H1 (cell line): ENCODE data around the gene MEI1. TPM values are rescaled to one million over a fixed set of nuclear protein-coding genes. Genes with fewer than 3 reads are reported as not detected.

Source experiments
- CTCF ChIA-PET: fragments of 300-600 bp; sonication (Branson Sonifier 250); formaldehyde crosslinking; loops from one replicate; lab custom pipeline; 2021; ENCODE audit not compliant: partially characterized antibody; lab: Charles Lee
- POLR2A ChIA-PET: fragments of 300-600 bp; sonication (Branson Sonifier 250); formaldehyde crosslinking; loops from one replicate; lab custom pipeline; 2021; ENCODE audit warnings: inconsistent platforms; ENCODE audit not compliant: partially characterized antibody; lab: Charles Lee
- DNase-seq, 2 experiments: peaks; one replicate each; pipeline versions ENCODE4 v3.0.0 to v3.0.0-alpha.2; 2010 to 2022; ENCODE audit warnings: low spot score in 2 of 2, low read depth in 1 of 2, mixed read lengths in 1 of 2
- FAIRE-seq: peaks from 2 replicates; lab custom pipeline; 2011; peaks lifted over from hg19 to GRCh38; lab: Jason Lieb, UNC
- H2AFZ ChIP-seq: 2 replicates; pipeline ENCODE4 v1.8.1; 2012; ENCODE audit warnings: low read length, inconsistent platforms
- H2AK5ac ChIP-seq: 2 replicates; pipeline ENCODE4 v1.6.1; 2013; ENCODE audit warnings: low read depth, low read length
- H2BK120ac ChIP-seq: replicated peaks from 2 replicates; pipeline ENCODE3; 2013; ENCODE audit warnings: low read depth, low read length, inconsistent platforms
- H2BK12ac ChIP-seq: 2 replicates; pipeline ENCODE4 v1.6.1; 2013; ENCODE audit warnings: low read depth, low read length
- H2BK15ac ChIP-seq: 2 replicates; pipeline ENCODE4 v1.6.1; 2013; ENCODE audit warnings: low read length
- H2BK20ac ChIP-seq: 2 replicates; pipeline ENCODE4 v1.6.1; 2013; ENCODE audit warnings: low read length
- H2BK5ac ChIP-seq: 2 replicates; pipeline ENCODE4 v1.6.1; 2013; ENCODE audit warnings: low read depth, low read length
- H3K14ac ChIP-seq: 2 replicates; pipeline ENCODE4 v1.6.1; 2013; ENCODE audit warnings: inconsistent platforms; ENCODE audit not compliant: insufficient read length
- H3K18ac ChIP-seq: 2 replicates; pipeline ENCODE4 v1.6.1; 2013; ENCODE audit warnings: low read length; ENCODE audit errors: extremely low read depth
- H3K23ac ChIP-seq: 2 replicates; pipeline ENCODE4 v1.6.1; 2013; ENCODE audit warnings: inconsistent platforms; ENCODE audit not compliant: insufficient read length
- H3K23me2 ChIP-seq: 2 replicates; pipeline ENCODE4 v1.6.1; 2013; ENCODE audit warnings: low read depth, low read length
- H3K27ac ChIP-seq: 2 replicates; pipeline ENCODE4 v1.6.1; 2011; ENCODE audit warnings: low read depth, low read length, inconsistent platforms
- H3K27me3 ChIP-seq, 4 experiments: replicated peaks in 1 of 4; 1 replicate in 1 of 4; 2 replicates in 3 of 4; pipeline versions ENCODE4 v1.6.1 to v1.8.1; 2011 to 2013; ENCODE audit warnings: low read length in 3 of 4, mild to moderate bottlenecking in 3 of 4, inconsistent platforms in 2 of 4, mixed read lengths in 2 of 4, moderate library complexity in 1 of 4; ENCODE audit not compliant: control insufficient read depth in 3 of 4, insufficient read depth in 3 of 4; ENCODE audit errors: extremely low read depth in 1 of 4
- H3K36me3 ChIP-seq, 4 experiments: 2 replicates each; pipeline versions ENCODE4 v1.6.1 to v1.8.1; 2011 to 2013; ENCODE audit warnings: mild to moderate bottlenecking in 4 of 4, low read length in 3 of 4, moderate library complexity in 2 of 4, control low read depth in 1 of 4, inconsistent platforms in 1 of 4; ENCODE audit not compliant: insufficient read depth in 4 of 4, control insufficient read depth in 2 of 4
- H3K4ac ChIP-seq: replicated peaks from 2 replicates; pipeline ENCODE3; 2013; ENCODE audit warnings: low read length, low read depth, mixed read lengths, inconsistent platforms; ENCODE audit not compliant: insufficient read length
- H3K4me1 ChIP-seq, 4 experiments: replicated peaks in 1 of 4; 1 replicate in 1 of 4; 2 replicates in 3 of 4; pipeline versions ENCODE4 v1.6.1 to v1.8.1; 2011 to 2013; ENCODE audit warnings: low read length in 3 of 4, inconsistent platforms in 2 of 4, mixed read lengths in 1 of 4; ENCODE audit not compliant: insufficient read depth in 4 of 4, control insufficient read depth in 3 of 4
- H3K4me2 ChIP-seq, 2 experiments: 2 replicates each; pipeline versions ENCODE4 v1.6.1 to v1.8.1; 2011 to 2013; ENCODE audit warnings: low read depth in 2 of 2, low read length in 2 of 2, control low read depth in 1 of 2, inconsistent platforms in 1 of 2, mild to moderate bottlenecking in 1 of 2; ENCODE audit not compliant: insufficient read depth in 1 of 2
- H3K4me3 ChIP-seq, 4 experiments: fragments of 200-600, 300-600 bp in 1 of 4; sonication (generic), shearing (Covaris generic), sonication (Bioruptor Twin) in 1 of 4; 2 replicates each; pipeline versions ENCODE4 v1.5.1 to v1.8.1; 2011 to 2016; ENCODE audit warnings: low read length in 4 of 4, low read depth in 3 of 4, control low read depth in 2 of 4, inconsistent platforms in 2 of 4, mild to moderate bottlenecking in 2 of 4, mixed read lengths in 1 of 4, moderate library complexity in 1 of 4; ENCODE audit not compliant: insufficient read depth in 2 of 4; ENCODE audit errors: extremely low read depth in 1 of 4
- H3K56ac ChIP-seq: replicated peaks from 2 replicates; pipeline ENCODE3; 2013; ENCODE audit warnings: low read depth, mild to moderate bottlenecking, mixed read lengths, low read length, inconsistent platforms; ENCODE audit not compliant: insufficient read length
- H3K79me1 ChIP-seq: 2 replicates; pipeline ENCODE4 v1.6.1; 2013; ENCODE audit warnings: low read depth, low read length, control low read depth
- H3K79me2 ChIP-seq, 2 experiments: 2 replicates each; pipeline versions ENCODE4 v1.6.1 to v1.8.1; 2012 to 2013; ENCODE audit warnings: low read length in 2 of 2, mild to moderate bottlenecking in 2 of 2, inconsistent platforms in 1 of 2; ENCODE audit not compliant: insufficient read depth in 2 of 2, control insufficient read depth in 1 of 2
- H3K9ac ChIP-seq, 4 experiments: replicated peaks in 1 of 4; 1 replicate in 1 of 4; 2 replicates in 3 of 4; pipeline versions ENCODE4 v1.6.1 to v1.8.1; 2011 to 2013; ENCODE audit warnings: low read depth in 3 of 4, low read length in 3 of 4, control low read depth in 2 of 4, mild to moderate bottlenecking in 2 of 4, moderate library complexity in 2 of 4, inconsistent platforms in 1 of 4; ENCODE audit errors: extremely low read depth in 1 of 4
- H3K9me3 ChIP-seq, 2 experiments: 2 replicates each; pipeline versions ENCODE4 v1.6.1 to v1.8.1; 2012 to 2013; ENCODE audit warnings: mild to moderate bottlenecking in 2 of 2, moderate library complexity in 2 of 2, control low read depth in 1 of 2, inconsistent platforms in 1 of 2, low read depth in 1 of 2, low read length in 1 of 2, mixed read lengths in 1 of 2; ENCODE audit not compliant: insufficient read depth in 2 of 2
- H4K20me1 ChIP-seq, 2 experiments: replicated peaks in 1 of 2; 2 replicates each; pipeline versions ENCODE3 to v1.8.1; 2011 to 2013; ENCODE audit warnings: inconsistent platforms in 2 of 2, low read length in 2 of 2, mild to moderate bottlenecking in 1 of 2; ENCODE audit not compliant: insufficient read depth in 2 of 2, control insufficient read depth in 1 of 2
- H4K5ac ChIP-seq: 2 replicates; pipeline ENCODE4 v1.6.1; 2013; ENCODE audit warnings: low read length, low read depth, mixed read lengths, inconsistent platforms; ENCODE audit not compliant: insufficient read length
- H4K8ac ChIP-seq: 2 replicates; pipeline ENCODE4 v1.8.0; 2013; ENCODE audit warnings: mild to moderate bottlenecking, moderate library complexity, low read length, inconsistent platforms; ENCODE audit not compliant: insufficient read depth; ENCODE audit errors: extremely low read depth
- H4K91ac ChIP-seq: replicated peaks from 2 replicates; pipeline ENCODE3; 2013; ENCODE audit warnings: low read length, mixed read lengths, inconsistent platforms; ENCODE audit not compliant: insufficient read length
- ASH2L ChIP-seq: fragments of 200-600, 300-600 bp; sonication (generic); IDR thresholded peaks from one replicate; pipeline ENCODE4 v1.7.1; 2017; ENCODE audit warnings: low read length
- BACH1 ChIP-seq: IDR thresholded peaks from 2 replicates; pipeline ENCODE4 v1.6.1; 2012; ENCODE audit warnings: low read length, improper control_type of control experiment
- CBX5 ChIP-seq: fragments of 300-800, 300-1000 bp; sonication (generic); IDR thresholded peaks from 2 replicates; pipeline ENCODE4 v1.7.1; 2016; ENCODE audit warnings: antibody characterized with exemption, low read length, low read depth
- CBX8 ChIP-seq: fragments of 300-800, 300-1000 bp; sonication (generic); IDR thresholded peaks from 2 replicates; pipeline ENCODE4 v1.7.1; 2016; ENCODE audit warnings: low read depth, low read length, borderline replicate concordance
- CREB1 ChIP-seq: IDR thresholded peaks from 2 replicates; pipeline ENCODE4 v1.6.1; 2012; ENCODE audit warnings: inconsistent platforms
- EGR1 ChIP-seq: IDR thresholded peaks from 2 replicates; pipeline ENCODE4 v1.6.1; 2011; ENCODE audit warnings: low read depth, low read length, borderline replicate concordance
- EZH2 ChIP-seq: fragments of 200-600 bp; sonication (generic); IDR thresholded peaks from 2 replicates; pipeline ENCODE4 v1.7.1; 2012; ENCODE audit warnings: low read depth, mild to moderate bottlenecking, moderate library complexity, low read length, inconsistent platforms; ENCODE audit not compliant: severe bottlenecking
- KDM5A ChIP-seq: fragments of 200-600 bp; IDR thresholded peaks from 2 replicates; pipeline ENCODE4 v1.7.1; 2012; ENCODE audit warnings: mild to moderate bottlenecking, low read length, inconsistent platforms, mixed read lengths
- MAX ChIP-seq: IDR thresholded peaks from 2 replicates; pipeline ENCODE4 v1.6.1; 2012; ENCODE audit warnings: inconsistent platforms
- PHF8 ChIP-seq: fragments of 200-600 bp; sonication (generic); conservative IDR thresholded peaks from 2 replicates; pipeline ENCODE4 v1.7.1; 2012; ENCODE audit warnings: low read depth, mild to moderate bottlenecking, inconsistent platforms, low read length, moderate library complexity
- POU5F1 ChIP-seq: IDR thresholded peaks from 2 replicates; pipeline ENCODE4 v1.6.1; 2011; ENCODE audit warnings: low read depth, mild to moderate bottlenecking, low read length, moderate library complexity
- RBBP5 ChIP-seq: IDR thresholded peaks from 2 replicates; pipeline ENCODE4 v1.7.1; 2012; ENCODE audit warnings: low read depth, mild to moderate bottlenecking, inconsistent platforms, low read length, moderate library complexity, borderline replicate concordance
- SAP30 ChIP-seq: fragments of 300-600 bp; sonication (generic); IDR thresholded peaks from 2 replicates; pipeline ENCODE4 v1.7.1; 2012; ENCODE audit warnings: low read length, moderate library complexity, mild to moderate bottlenecking, inconsistent platforms; ENCODE audit not compliant: insufficient read depth, insufficient replicate concordance
- SIN3A ChIP-seq, 2 experiments: IDR thresholded peaks in 1 of 2; conservative IDR thresholded peaks in 1 of 2; 2 replicates each; pipeline ENCODE4 v1.6.1; 2011 to 2012; ENCODE audit warnings: low read length in 2 of 2, improper control_type of control experiment in 1 of 2, low read depth in 1 of 2, mild to moderate bottlenecking in 1 of 2
- SRF ChIP-seq: IDR thresholded peaks from 2 replicates; pipeline ENCODE4 v1.6.1; 2011; ENCODE audit warnings: mild to moderate bottlenecking, low read depth, low read length, moderate library complexity
- polyA plus RNA-seq, 7 experiments: library from polyadenylated mRNA; depleted of rRNA in 3 of 7; stranded (reverse) in 5 of 7; unstranded in 2 of 7; fragments of >200 nt in 5 of 7; fragments of 200-250 nt in 2 of 7; gene quantifications; 1 replicate in 5 of 7; 2 replicates in 1 of 7; 4 replicates in 1 of 7; pipeline versions ENCODE4 v1.2.1 to v1.2.3, GENCODE V29; 2011 to 2013; ENCODE audit warnings: missing spikeins in 2 of 7, mixed read lengths in 2 of 7
- total RNA-seq: library from RNA; stranded (reverse); fragmentation: NEBNext Ultra II Directional; extraction: Animal tissue kit (Norgen Biotek cat#: 25700); gene quantifications from 2 replicates; pipeline ENCODE4 v1.2.1, GENCODE V29; 2021

Gene MEI1
- total and polyA plus RNA-seq, 2 of the 8 experiments (the other 6 are each of a cell fraction or from before 2014, with no cell fraction given) = 0.27 to 0.54 TPM

GRCh38 chr22:41772645-41773044, 73.3 kb downstream of the MEI1 start:
- no peak for DNase-seq

More at GRCh38 chr22:41772645-41773044, 73.3 kb downstream of the MEI1 start:
- no peaks in the 10 kb centered on the region for H4K20me1 ChIP-seq
- ChIA-PET POLR2A (interaction anchor here (1.2 kb wide), 1 partner anchor 27 kb away, joined by 3 read pairs; no protein-coding TSS in a partner anchor), CTCF (interaction anchor here (0.7 to 2.3 kb wide), 4 partner anchors 10 to 71 kb away, joined by 3 to 9 read pairs (median 3); no protein-coding TSS in a partner anchor)
- H3K9ac ChIP-seq = no peak overlapping the region
- no peak overlapping the region for H3K4ac ChIP-seq
- no peaks in the 10 kb centered on the region for H3K79me2 ChIP-seq
- H2BK20ac ChIP-seq = no peak overlapping the region
- no peak for FAIRE-seq
- H2BK12ac ChIP-seq = no peak overlapping the region
- no peak overlapping the region for H2BK15ac ChIP-seq
- H4K5ac ChIP-seq = no peak overlapping the region
- H3K14ac ChIP-seq = no peak overlapping the region
- H4K8ac ChIP-seq = no peak overlapping the region
- H3K27me3 ChIP-seq = no peaks in the 10 kb centered on the region; a peak in 1 of 7 replicates
- no peak overlapping the region for H2BK120ac ChIP-seq
- no peak overlapping the region for H3K4me2 ChIP-seq
- no peaks in the 10 kb centered on the region for H3K79me1 ChIP-seq
- H2AK5ac ChIP-seq = no peak overlapping the region
- TF ChIP-seq POU5F1 (no peak), BACH1 (no peak), SIN3A (conservative IDR thresholded peaks at IDR 0.05 in 1 of 2, IDR thresholded peaks at IDR 0.05 in 1 of 2; ENCODE audit: low read depth in 1 of 2, low read length in 2 of 2) (no peak), CREB1 (no peak), EZH2 (no peak), EGR1 (no peak), KDM5A (no peak), CBX5 (no peak), RBBP5 (no peak), ASH2L (no peak), SRF (no peak), MAX (no peak), SAP30 (no peak), PHF8 (no peak), CBX8 (no peak)
- no peak overlapping the region for H2BK5ac ChIP-seq
- no peak overlapping the region for H3K23ac ChIP-seq
- no peaks in the 10 kb centered on the region for H3K36me3 ChIP-seq
- H3K23me2 ChIP-seq = no peaks in the 10 kb centered on the region
- H2AFZ ChIP-seq = no peak overlapping the region
- H3K18ac ChIP-seq = no peak overlapping the region
- H3K4me3 ChIP-seq = no peak overlapping the region
- no peaks in the 10 kb centered on the region for H3K4me1 ChIP-seq
- no peaks in the 10 kb centered on the region for H3K9me3 ChIP-seq
- H3K56ac ChIP-seq = no peak overlapping the region
- no peak overlapping the region for H4K91ac ChIP-seq
- H3K27ac ChIP-seq = no peak overlapping the region
